ENCODE data around the gene KRTAP10-8. TPM values are rescaled to one million over a fixed set of nuclear protein-coding genes. Genes with fewer than 3 reads are reported as not detected.
"Not testable (repeated sequence)": the region's sequence is repeated elsewhere in the genome, so short reads cannot be mapped to it uniquely, and the experiment has no call there.

Gene KRTAP10-8
- total RNA-seq, 3 donors from 2014 or later: not detected

GRCh38 chr21:44572959-44573583 lies 38.8 kb upstream of the KRTAP10-8 start:
- TF ChIP-seq CTCF (IDR thresholded peaks at IDR 0.05): no peak
- intact Hi-C loops (cut with DNase I, micrococcal nuclease): no loop called here
- DNase-seq: no peak
- no peak overlapping the region for H3K4me3 ChIP-seq
- peaks cover 7% of the 10 kb centered on the region for H3K4me1 ChIP-seq (ENCODE audit: low read depth)
- peaks cover 3% of the 10 kb centered on the region for H3K9me3 ChIP-seq
- no peaks in the 10 kb centered on the region for H3K36me3 ChIP-seq (ENCODE audit: low read depth)
- no peak for ATAC-seq

GRCh38 chr21:44573630-44574456 lies 38.0 kb upstream of the KRTAP10-8 start, which contains the start of gene KRTAP10-4:
KRTAP10-4 (plus strand) TSS chr21:44573729; CDS start chr21:44573759, 30 bp downstream.
- H3K36me3 ChIP-seq (ENCODE audit: low read depth); H3K9me3 ChIP-seq; DNase-seq; H3K4me3 ChIP-seq; H3K4me1 ChIP-seq (ENCODE audit: low read depth); intact Hi-C loops (cut with DNase I, micrococcal nuclease): not testable (repeated sequence)
- peak; percentile 6 for ATAC-seq

- Histone ChIP-seq H3K36me3 (ENCODE audit: low read depth) (no peaks in the 10 kb centered on the region), H3K9me3 (peaks cover 3% of the 10 kb centered on the region), H3K4me3 (no peak overlapping the region), H3K4me1 (ENCODE audit: low read depth) (peaks cover 7% of the 10 kb centered on the region)
- TF ChIP-seq CTCF (IDR thresholded peaks at IDR 0.05): no peak
- ATAC-seq: peak; percentile 92
- DNase-seq: peak; percentile 81 to 84 (median 81)
- intact Hi-C loops (cut with DNase I, micrococcal nuclease): no loop called here
These were observed 37.2 kb upstream of the KRTAP10-8 start for GRCh38 chr21:44574457-44575306.

- TF ChIP-seq CTCF (IDR thresholded peaks at IDR 0.05): no peak
- no peak for DNase-seq
- intact Hi-C loops (cut with DNase I, micrococcal nuclease): no loop called here
- Histone ChIP-seq H3K4me3 (no peak overlapping the region), H3K9me3 (peaks cover 3% of the 10 kb centered on the region), H3K4me1 (ENCODE audit: low read depth) (peaks cover 7% of the 10 kb centered on the region), H3K36me3 (ENCODE audit: low read depth) (no peaks in the 10 kb centered on the region)
- no peak for ATAC-seq
These were observed 36.4 kb upstream of the KRTAP10-8 start for GRCh38 chr21:44575307-44576024.

- ATAC-seq: no peak
- no peak for TF ChIP-seq CTCF (IDR thresholded peaks at IDR 0.05)
- no peak for DNase-seq
- H3K4me1 ChIP-seq (ENCODE audit: low read depth): peaks cover 7% of the 10 kb centered on the region
- peaks cover 5% of the 10 kb centered on the region for H3K9me3 ChIP-seq
- no peak overlapping the region for H3K4me3 ChIP-seq
- intact Hi-C loops (cut with DNase I, micrococcal nuclease): no loop called here
- H3K36me3 ChIP-seq (ENCODE audit: low read depth): no peaks in the 10 kb centered on the region
These were observed 35.9 kb upstream of the KRTAP10-8 start for GRCh38 chr21:44576025-44576420.
